GM18909 (cell line): ENCODE data around the gene TREML4.
"Not testable (repeated sequence)": the region's sequence is repeated elsewhere in the genome, so short reads cannot be mapped to it uniquely, and the experiment has no call there.

Experiments used
- ATAC-seq: cut with Tn5 transposase; IDR thresholded peaks from one replicate; pipeline ENCODE4 v1.9.1; 2021; ENCODE audit warnings: mild to moderate bottlenecking; ENCODE audit not compliant: unreplicated experiment, poor library complexity

Gene TREML4

GRCh38 chr6:41201764-41202173 is 26.4 kb upstream of the TREML4 start:
- ATAC-seq: no peak

GRCh38 chr6:41204156-41204555 is 24.0 kb upstream of the TREML4 start:
- no peak for ATAC-seq

DNA sequence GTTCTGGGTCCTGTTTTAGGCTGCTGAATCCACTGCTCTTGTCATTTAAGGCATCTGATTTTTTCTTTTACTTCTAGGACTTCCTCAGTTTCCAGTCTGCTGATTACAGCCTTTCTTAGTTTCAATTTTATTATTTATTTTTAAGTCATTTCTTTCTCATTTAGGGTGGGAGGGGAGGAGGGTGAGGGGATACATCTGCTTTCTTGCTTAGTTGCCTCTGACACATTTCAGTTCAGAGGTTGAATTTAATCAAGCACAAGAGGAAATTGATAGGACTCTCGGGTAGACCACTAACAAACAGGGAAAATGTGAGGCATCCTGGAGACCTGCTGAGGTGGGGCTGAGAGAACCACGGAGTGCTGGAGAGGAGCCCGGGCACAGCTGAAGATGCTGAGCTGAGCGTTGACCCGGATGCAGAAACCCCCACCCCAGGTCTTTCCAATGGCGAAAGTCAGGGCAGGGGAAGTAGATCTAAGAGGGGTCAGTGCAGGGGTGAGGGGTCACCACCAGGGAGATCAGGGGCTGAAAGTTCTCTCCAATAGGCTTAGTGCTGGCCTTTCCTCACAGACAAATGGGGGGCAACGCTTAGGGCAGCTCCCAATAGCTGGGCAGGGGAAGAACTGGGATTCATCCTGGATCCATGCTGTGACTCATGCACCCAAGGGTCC is 19.6 kb upstream of the TREML4 start:
- no peak for ATAC-seq

DNA sequence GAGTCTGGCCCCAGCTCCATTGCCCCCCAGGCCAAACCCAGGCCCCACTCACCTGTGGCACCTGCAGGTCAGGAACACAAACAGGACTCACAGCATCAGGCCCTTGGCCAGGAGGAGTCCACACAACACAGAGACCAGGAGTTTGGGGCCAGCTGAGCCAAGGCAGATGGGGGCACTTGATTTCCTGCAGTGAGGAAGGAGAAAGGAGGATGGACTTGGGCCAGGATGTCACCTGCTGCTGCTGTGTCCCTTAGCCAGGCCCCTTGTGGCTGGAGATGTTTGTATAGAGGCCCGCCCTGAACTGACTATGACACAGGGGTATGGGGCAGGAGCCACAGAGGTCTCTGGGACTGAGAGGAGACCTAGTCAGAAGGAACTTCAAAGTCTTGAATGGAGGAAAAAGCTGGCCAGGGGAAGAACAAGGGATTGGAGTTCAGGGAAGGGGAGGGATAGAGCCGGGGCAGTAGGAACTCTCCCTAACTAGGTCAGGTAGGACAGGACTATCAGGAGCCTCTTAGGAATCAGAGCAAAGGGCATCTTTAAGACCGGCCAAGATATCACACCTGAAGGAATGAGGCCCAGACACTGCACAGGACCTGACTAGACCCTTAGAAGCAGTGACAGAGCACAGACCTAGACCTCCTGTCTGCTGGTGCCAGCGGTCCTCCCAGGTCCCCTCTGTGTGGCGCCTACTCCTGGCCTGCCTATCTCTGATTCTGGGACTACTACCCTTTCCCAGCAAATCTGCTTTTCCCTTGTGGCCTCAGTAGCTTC is 18.4 kb upstream of the TREML4 start:
- ATAC-seq: no peak

GRCh38 chr6:41214559-41215238 is 13.4 kb upstream of the TREML4 start:
- ATAC-seq: no peak

- no peak for ATAC-seq
Measured at GRCh38 chr6:41215777-41216176, 12.4 kb upstream of the TREML4 start.

GRCh38 chr6:41216616-41217015 is 11.5 kb upstream of the TREML4 start:
- ATAC-seq: no peak

GRCh38 chr6:41222045-41222444 is 6.1 kb upstream of the TREML4 start:
- ATAC-seq: no peak

DNA sequence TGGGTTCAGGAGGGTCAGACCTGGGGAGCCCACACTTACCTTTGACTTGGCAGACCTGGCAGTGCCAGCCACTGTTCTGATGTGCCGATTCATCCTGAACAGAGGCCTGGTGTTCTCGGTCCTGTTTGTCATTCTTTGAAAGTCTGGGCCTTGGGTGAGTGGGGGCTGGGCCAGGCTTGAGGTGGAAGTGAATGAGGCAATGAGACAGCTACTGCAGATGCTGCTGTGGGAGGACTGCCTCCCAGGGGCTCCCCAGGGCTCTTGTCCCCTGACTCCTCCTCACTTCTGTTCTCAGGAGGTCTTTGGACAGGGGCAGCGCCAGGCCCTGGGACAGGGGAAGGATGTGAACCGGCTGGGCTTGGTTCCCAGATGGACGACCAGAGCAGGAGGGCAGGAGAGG is 5.6 kb upstream of the TREML4 start:
- ATAC-seq: no peak

DNA sequence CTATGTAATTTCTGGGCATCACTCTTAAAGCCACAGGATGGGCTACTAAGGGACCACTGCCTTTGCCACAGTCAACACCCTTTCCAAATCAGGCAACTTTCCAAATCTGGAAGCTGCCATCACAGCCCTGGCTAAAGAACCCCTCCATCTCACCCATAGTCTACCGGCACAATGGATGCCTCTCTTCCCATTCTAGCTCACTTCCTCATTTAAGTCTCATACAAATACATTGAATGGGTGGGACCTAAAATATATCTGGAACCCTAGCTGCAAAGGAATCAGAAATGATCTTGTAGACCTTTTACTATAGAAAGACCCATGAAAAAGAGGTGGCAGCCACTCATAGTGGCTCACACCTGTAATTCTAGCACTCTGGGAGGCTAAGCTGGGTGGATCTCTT is 3.3 kb upstream of the TREML4 start:
- no peak for ATAC-seq

DNA sequence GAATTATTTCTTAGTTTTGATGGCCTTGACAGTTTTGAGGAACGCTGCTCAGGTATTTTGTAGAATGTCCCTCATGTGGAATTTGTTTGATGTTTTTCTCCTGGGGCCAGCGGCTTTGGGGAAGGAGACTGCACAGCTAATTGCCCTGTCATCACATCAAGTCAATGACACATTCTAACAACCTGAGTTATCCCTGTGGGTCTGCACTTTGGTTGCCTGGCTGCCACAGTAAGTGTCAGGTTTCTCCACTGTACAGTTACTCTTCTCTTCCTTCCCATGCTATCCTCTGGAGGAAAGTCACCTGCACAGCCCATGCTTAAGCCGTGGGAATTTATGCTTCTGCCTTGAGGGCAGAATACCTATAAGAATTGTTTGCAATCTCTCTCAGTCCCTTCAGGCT is 1.4 kb upstream of the TREML4 start:
- no peak for ATAC-seq

DNA sequence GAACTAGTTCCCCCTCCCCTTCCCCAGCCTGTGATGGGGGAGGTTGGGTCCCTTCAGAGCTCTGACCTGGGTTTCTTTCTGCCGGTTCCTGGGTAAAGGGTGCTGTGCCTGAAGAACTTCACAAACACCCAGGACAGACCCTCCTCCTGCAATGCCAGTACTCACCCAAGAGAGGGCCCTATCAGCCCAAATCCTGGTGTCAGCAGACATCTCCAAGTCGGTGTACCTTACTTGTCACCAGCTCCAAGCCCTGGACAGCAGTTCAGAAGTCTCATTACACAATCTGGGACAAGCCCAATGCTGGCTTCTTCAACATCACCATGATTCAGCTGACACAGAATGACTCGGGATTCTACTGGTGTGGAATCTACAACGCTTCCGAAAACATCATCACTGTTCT is 467 bp downstream of the TREML4 start:
- ATAC-seq: no peak

DNA sequence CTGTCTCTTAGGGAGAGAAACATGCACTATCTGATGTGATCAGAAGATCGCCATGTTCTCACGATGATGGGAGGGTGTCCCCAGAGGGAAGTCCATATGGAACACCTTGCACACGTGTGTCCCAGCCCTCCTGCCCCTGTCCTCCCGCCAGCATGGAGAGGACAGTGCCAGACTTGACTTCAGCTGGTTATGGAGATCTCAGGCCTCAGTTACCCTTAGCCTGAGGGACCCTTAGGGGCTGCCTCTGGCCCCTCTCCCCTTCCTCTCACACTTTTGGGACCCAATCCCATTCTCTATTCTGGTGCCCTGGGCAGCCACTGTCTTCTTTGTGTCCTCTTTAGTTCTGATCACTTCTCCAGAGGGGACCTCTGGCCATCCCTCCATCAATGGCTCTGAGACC is 1.6 kb downstream of the TREML4 start:
- no peak for ATAC-seq

GRCh38 chr6:41231246-41231645 is 3.1 kb downstream of the TREML4 start:
- ATAC-seq: no peak

DNA sequence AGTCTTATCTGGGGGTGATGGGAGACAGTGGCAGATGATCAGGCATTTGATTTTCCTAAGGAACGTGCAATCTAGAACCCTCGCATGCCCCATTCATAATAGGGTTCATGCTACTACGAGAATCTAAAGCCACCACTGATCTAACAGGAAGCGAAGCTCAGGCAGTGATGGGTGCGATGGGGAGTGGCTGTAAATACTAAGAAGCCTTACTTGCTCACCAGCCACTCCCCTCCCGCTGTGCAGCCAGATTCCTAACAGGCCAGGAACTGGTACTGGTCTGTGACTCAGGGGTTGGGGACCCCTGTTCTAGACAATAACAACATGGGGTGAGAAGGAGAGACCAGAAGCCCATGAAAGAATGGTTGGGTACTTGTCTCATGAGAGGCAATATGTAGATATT is 4.5 kb downstream of the TREML4 start:
- no peak for ATAC-seq

DNA sequence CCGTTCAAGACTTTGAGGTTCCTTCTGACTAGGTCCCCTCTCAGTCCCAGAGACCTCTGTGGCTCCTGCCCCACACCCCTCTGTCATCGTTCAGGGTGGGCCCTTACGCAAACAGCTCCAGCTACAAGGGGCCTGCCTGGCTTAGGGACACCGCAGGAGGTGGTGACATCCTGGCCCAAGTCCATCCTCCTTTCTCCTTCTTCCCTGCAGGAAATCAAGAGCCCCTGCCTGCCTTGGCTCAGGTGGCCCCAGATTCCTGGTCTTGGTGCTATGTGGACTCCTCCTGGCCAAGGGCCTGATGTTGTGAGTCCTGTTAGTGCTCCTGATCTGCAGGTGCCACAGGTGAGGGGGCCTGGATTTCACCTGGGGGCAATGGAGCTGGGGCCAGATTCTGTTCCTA is 8.1 kb downstream of the TREML4 start:
- no peak for ATAC-seq

GRCh38 chr6:41237128-41237527 is 9.0 kb downstream of the TREML4 start:
- no peak for ATAC-seq

GRCh38 chr6:41239467-41240159 is 11.5 kb downstream of the TREML4 start:
- no peak for ATAC-seq

- ATAC-seq: not testable (repeated sequence)
Measured at GRCh38 chr6:41246529-41246928, 18.4 kb downstream of the TREML4 start.

GRCh38 chr6:41247288-41247865 is 19.2 kb downstream of the TREML4 start:
- ATAC-seq: no peak
